GM21723 (cell line): ENCODE data around the gene HERPUD1.
"Not testable (repeated sequence)": the region's sequence is repeated elsewhere in the genome, so short reads cannot be mapped to it uniquely, and the experiment has no call there.

ENCODE experiments used
- ATAC-seq: cut with Tn5 transposase; IDR thresholded peaks from one replicate; pipeline ENCODE4 v1.9.1; 2021; ENCODE audit warnings: mild to moderate bottlenecking, moderate library complexity; ENCODE audit not compliant: unreplicated experiment

HERPUD1 gene

GRCh38 chr16:56933828-56934598, 2.1 kb downstream of the HERPUD1 start:
- no peak for ATAC-seq

DNA sequence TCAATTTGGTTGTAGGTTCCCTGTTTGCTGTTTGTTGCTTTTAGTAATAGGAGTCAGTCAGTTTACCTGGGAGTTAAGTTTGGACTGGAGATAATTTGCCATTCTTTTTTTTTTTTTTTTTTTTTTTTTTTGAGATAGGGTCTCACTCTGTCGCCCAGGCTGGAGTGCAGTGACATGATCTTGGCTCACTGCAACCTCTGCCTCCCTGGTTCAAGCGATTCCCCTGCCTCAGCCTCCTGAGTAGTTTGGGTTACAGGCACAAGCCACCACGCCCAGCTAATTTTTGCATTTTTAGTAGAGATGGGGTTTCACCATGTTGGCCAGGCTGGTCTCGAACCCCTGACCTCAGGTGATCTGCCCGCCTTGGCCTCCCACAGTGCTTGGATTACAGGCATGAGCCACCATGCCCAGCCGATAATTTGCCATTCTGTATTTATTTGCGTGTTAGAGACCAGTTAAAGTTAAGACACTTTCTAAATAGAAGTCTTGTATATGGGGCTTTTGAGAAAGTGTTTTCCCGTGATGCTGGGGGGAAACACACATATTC, 2.7 kb downstream of the HERPUD1 start:
- ATAC-seq = not testable (repeated sequence)

DNA sequence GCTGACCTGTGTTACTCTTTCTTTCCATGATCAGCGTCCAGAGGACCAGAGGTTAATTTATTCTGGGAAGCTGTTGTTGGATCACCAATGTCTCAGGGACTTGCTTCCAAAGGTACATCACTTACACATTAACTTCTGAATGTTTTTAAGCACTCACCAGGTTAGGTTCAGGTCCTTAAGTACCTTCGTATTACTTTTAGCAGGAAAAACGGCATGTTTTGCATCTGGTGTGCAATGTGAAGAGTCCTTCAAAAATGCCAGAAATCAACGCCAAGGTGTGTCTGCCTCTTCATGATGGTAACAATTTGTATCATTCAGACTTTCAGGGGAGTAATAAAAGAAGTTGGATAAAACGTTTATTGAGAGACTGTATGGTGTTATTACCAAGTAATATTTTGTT, 3.3 kb downstream of the HERPUD1 start:
- no peak for ATAC-seq

DNA sequence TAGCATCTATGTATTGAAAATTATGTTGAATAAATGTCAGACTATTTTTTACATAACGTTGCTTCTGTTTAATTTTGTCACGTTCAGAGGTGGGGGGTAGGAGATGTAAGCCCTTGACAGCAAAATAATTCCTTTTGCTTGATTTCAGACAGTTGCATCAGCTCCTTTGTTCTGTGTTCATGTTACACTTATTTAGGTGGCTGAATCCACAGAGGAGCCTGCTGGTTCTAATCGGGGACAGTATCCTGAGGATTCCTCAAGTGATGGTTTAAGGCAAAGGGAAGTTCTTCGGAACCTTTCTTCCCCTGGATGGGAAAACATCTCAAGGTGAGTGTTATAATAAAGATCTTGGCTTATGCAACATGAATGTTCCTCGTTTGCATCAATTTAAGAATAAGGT, 4.5 kb downstream of the HERPUD1 start:
- ATAC-seq = no peak

DNA sequence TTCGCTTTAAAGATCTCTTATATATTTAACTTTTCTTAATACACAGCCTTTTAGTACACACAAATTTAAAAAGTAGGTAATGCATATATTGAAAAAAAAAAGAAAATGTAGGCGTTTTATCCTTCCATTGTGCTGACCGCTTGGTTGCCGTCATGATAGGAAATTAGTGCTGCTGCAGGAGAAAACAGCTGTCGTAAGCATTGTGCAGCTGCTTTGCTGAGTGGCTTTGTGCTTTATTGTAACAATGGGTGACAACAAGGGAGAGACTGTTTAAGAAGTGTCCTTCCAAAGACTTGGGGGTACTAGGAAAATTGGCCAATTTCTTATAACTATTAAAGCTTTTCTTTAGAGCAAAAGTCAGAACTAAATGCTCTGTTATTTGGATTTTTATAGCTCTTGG, 5.0 kb downstream of the HERPUD1 start:
- no peak for ATAC-seq

DNA sequence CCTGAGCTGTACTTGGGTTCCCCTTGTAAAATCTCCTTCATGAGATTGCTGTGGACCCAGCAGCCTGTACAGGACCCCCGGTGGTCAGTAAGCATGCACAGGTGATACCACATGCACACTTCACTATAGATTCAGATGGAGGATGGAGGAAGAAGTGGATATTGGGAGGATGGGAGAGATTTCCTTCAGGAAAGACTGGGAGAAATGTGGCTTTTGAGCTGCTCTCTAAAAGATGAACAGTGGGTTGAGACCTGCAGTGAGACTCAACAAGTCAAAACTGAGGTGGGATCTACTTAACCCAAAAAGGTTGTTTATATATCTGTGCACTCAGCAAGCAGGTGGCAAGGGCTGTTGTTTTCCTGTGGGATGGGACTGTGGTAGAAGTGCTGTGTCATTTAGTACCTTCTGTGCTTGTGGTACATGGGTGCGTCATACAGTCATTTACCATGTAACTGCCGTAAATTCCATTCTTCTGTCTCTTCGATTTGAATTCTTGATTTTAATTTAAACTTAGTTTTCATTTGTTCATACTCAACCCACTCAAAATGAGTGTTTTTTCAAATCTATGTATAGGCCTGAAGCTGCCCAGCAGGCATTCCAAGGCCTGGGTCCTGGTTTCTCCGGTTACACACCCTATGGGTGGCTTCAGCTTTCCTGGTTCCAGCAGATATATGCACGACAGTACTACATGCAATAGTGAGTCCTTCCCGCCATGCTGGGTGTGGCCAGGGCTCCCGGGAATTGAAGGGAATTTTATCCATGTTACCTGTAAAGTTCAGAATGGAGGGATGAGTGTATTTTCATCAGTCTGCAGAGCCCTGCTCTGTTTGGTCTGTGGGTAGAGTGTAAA, 6.9 kb downstream of the HERPUD1 start:
- ATAC-seq = no peak

GRCh38 chr16:56939801-56940200, 7.9 kb downstream of the HERPUD1 start:
- no peak for ATAC-seq

DNA sequence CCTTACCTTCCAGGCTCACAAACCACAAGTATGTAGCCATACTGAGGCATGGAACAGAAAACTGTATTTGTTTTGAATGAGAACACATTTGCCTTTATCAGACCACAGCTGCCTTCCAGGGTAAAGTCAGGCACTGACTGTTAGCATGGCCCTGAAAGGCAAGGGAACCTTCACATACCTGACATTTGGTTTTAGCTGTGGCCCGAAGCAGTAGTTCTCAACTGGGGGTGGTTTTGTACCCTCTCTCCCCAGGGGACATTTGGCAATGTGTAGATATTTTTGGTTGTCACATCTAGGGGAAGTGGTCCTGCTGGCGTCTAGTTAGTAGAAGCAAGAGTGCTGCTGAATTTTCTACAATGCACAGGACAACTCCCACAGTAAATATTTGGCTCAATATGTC, 9.2 kb downstream of the HERPUD1 start:
- ATAC-seq = no peak

DNA sequence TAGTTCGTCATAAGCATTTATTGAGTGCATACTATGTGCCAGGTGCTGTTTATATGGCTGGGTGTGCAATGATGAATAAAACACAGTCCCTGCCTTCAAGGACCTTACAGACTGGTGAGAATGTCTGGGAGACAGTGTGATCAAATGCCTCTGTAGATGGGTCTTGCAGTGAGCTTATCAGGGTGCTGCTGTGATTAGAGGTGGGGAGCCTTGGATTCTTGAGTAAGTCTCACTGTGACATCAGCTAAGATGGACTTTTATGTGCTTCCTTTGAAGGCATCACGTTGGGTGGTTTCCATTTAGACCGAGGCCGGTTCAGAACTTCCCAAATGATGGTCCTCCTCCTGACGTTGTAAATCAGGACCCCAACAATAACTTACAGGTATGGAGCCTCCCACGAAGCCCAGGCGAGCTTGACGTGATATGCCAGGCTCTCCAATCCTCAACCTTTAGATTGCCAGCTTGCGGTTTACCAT, 10.0 kb downstream of the HERPUD1 start:
- no peak for ATAC-seq

DNA sequence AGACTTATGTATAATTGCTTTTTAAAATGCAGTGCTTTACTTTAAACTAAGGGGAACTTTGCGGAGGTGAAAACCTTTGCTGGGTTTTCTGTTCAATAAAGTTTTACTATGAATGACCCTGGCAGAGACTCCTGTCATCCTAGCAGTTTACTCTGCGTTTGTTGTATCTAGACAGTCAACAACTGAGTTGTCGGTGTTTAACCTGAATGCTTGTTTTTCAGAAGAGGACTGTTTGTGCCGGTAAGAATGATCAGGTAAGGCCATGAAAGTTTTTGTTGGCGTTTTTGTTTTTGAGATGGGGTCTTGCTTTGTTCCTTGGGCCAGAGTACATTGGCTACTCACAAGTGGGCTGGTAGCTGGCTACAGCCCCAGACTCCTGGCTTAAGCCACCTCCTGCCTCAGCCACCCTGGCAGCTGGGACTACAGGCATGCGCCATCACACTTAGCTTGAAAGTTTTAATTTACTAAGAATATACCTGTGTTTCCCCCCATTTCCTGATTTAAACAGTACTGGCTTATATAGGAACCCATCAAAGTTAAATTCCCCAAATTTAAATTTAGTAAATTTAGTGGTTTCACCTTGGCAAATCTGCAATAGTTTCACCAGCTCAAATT, 11.9 kb downstream of the HERPUD1 start:
- no peak for ATAC-seq

- no peak for ATAC-seq
Observed at GRCh38 chr16:56944954-56945839, 13.3 kb downstream of the HERPUD1 start.

DNA sequence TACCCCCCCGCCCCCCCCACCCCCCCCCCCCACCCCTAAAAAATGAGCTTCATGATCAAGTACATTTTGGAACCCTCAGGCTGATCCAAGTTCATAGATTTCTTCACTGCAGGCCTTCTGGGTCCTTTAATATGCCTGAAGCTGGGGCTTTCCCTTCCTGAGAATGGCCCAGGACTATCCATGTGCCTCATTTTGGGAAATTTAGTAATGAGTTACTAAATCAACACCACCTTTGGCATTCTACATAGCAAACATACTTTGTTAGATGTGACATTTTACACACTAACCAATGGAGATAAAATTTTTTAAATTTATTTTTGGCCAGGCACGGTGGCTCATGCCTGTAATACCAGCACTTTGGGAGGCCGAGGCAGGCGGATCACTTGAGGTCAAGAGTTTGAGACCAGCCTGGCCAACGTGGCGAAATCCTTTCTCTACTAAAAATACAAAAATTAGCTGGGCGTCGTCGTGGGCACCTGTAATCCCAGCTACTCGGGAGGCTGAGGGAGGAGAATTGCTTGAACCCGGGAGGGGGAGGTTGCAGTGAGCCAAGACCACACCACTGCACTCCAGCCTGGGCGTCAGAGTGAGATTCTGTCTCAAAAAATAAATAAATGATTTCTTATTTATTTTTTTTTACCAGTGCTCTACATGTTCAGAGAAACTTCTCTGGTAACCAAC, 14.0 kb downstream of the HERPUD1 start:
- ATAC-seq = no peak

DNA sequence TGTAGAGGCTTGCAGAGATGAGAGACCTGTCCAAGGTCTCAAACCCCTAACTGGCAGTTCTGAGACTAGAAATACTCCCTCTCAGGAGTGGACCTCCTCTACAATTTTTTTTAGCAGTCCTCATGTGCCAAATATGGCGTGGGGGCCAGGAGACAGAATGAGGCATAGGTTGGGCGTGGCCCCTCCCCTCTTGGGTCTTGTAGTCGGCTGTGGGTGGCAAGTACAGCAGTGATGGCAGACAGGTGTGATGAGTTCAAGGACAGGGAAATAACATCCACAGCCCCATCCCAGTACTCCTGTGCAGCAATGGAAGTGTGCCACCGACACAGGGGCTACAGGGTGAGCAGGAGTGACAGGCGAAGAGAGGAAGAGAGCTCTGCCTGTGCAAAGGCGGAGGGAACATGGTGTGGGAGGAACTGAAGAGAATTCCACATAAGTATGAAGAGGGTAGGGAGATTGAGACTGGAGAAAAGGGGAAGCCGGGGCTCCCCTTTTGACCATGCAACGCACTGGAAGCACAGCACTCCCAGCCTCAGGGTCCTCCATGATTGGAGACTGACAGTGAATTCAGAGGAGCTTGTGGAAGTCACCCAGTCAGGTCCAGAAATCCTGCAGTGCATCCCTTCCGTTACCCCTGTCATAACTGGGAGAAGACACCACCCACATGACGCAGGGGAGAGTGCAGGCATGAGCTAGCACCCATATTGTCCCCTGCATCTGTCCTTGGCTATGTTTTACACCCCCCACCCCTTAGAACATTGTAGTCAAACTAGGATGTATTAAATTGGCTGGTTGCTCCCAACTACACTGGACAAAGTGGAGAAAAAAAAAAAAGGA, 15.0 kb downstream of the HERPUD1 start:
- ATAC-seq = no peak

DNA sequence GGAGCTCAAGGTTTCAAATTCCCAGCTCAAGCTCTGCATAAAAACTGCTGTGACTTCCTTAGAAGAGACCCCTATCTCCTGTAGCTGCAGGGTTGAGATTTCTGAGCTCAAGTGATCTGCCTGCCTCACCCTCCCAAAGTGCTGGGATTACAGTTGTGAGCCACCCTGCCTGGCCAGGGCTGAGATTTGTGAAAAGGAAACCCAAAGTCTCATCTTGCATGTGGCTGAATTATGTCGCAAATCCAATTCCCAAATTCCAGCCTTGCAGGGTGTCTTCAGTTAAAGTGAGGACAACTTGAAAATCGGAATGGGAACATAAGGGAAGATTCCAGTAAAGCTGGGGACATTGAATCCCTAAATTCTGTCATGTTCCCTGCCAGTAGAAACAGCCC, 15.7 kb downstream of the HERPUD1 start:
- no peak for ATAC-seq

GRCh38 chr16:56948234-56948633, 16.3 kb downstream of the HERPUD1 start:
- ATAC-seq = no peak

DNA sequence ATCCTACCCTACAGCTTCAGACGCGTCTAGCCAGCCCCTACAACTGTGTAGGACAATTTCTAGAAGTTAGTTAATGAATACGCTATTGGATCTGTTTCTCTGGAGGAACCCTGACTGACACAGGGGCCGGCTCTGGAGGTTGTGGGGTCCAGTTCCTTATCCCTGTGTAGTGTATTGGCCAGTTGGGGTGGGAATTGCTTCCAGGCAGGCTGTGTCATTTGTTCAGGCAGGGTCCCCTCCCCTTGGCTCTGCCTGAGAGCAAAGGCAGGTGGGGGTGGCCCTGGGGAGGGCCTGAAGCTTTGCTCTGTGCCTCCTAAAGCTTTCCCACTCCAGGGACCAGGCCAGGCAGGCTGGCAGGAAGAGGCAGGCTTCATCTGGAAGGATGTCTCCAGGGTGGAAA, 18.1 kb downstream of the HERPUD1 start:
- ATAC-seq = no peak

DNA sequence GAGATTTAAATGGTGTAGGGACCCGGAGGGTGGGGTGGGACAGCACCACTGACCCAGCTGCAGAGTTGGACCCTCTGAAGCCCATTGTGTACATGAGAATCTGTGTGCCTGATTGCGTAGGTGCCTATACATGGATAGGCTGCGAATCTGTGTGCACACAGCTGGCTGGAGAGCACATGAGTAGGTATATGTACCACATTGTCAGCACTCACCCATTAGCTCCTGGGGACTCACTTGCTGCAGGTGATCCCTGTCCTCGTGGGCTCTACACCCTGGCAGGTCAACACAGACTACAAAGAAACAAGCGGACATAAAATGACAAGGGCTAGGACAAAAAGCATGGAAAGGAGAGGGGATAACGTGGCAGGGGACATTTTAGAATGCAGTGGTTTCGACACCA, 18.5 kb downstream of the HERPUD1 start:
- ATAC-seq = no peak

DNA sequence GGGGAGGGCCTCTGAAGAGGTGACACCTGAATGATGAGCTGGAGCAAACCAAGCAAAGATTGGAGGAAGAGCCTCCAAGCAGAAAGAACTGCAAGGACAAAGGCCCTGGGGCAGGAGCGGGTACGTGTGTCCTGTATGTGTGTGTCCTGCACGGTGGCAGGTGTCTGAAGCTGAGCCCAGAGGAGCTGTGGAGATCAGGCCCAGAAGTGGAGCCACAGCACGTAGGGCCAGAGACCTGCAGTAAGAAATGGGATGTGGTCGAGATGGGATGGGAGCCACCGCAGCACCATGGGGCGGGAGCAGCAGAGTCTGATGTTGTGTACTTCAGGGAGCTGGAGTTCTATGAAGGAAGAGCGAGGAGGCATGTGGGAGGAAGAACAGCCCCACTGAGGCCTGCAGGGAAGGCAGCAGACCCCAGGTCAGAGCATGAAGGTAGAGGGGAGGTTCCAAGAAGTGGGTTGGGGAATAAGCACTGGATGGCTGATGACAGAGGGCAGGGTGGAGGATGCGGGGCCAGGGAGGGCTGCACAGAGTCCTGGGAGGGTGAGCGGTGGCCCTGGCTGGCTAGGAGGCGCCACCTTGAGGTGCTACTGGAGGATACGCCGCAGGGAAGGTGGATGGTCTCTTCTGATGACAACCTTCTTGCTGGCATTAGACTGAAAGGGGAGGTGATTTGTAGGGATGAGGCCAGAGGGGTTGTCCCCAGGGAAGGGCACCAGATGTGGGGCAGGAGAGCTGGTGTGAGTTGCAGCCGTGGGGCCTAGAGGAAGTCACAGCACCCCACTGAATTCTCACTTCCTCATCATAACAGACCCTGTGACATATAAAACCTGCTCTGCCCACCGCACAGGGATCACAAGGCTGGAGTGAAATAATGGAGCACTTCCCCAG, 19.2 kb downstream of the HERPUD1 start:
- peak; percentile 54 for ATAC-seq
